Ovary (tissue), 3 donors: ENCODE data around the gene YRDC.

Experiments used
- EP300 ChIP-seq: sonication (generic); formaldehyde crosslinking; IDR thresholded peaks from one replicate; pipeline ENCODE4 v1.6.1; 2017; ENCODE audit warnings: antibody characterized with exemption
- POLR2A ChIP-seq: fragments of 450-650 bp; IDR thresholded peaks from one replicate; pipeline ENCODE4 v1.6.1; 2017; ENCODE audit warnings: antibody characterized with exemption, mild to moderate bottlenecking, moderate library complexity
- TF ChIP-seq, protein P1 (sequence below), 3 donors: fragments of 450-650 bp in 2 of 3; fragments of 200-600 bp in 1 of 3; IDR thresholded peaks; one replicate each; pipeline versions ENCODE4 v1.5.1 to v1.8.0; 2016 to 2022; ENCODE audit warnings: antibody characterized with exemption in 3 of 3, mild to moderate bottlenecking in 1 of 3
- donor health status: DM: no; HTN: no; CAD: no.

DNA sequence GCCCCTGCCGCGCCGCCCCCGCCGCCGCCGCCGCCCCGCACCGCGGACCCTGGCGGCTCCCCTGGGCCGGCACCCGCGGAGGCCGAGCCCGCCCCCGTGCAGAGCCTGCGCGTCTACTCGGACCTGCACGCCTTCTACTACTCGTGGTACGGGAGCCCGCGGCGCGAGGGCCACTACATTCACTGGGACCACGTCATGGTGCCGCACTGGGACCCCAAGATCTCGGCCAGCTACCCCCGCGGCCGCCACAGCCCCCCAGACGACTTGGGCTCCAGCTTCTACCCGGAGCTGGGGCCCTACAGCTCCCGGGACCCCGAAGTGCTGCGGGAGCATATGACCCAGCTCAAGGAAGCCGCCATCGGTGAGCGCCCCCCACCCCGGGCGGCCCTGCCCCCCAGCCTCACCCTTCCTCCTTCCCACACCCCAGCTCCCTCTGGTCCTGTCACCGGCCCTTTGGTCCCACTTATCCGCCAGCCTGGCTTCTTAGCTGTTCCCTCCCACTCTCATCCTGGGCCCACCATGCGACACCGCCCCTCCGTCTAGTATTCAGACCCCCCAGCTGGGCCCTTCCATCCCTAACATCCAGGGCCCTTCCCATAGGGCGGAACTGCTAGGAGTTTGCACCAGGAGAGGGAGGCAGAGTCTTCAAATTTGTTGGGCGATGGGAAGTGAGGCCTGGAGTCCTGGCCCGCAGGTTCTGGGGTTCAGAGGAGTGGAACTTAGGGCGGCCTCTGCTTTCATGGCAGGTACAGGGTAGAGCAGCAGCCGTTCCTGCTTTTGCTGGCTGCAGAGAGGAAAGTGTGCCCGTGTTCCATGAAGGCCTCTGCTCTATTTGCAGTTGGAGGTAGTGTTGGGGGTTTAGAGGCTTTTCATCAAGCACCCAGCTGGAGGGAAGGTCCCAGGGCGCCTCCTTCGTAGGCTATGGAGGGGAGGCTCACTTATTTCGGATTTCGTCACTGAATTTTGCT, 13.4 kb downstream of the YRDC start:
- TF ChIP-seq, protein P1, sequence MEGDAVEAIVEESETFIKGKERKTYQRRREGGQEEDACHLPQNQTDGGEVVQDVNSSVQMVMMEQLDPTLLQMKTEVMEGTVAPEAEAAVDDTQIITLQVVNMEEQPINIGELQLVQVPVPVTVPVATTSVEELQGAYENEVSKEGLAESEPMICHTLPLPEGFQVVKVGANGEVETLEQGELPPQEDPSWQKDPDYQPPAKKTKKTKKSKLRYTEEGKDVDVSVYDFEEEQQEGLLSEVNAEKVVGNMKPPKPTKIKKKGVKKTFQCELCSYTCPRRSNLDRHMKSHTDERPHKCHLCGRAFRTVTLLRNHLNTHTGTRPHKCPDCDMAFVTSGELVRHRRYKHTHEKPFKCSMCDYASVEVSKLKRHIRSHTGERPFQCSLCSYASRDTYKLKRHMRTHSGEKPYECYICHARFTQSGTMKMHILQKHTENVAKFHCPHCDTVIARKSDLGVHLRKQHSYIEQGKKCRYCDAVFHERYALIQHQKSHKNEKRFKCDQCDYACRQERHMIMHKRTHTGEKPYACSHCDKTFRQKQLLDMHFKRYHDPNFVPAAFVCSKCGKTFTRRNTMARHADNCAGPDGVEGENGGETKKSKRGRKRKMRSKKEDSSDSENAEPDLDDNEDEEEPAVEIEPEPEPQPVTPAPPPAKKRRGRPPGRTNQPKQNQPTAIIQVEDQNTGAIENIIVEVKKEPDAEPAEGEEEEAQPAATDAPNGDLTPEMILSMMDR (IDR thresholded peaks at IDR 0.05): no peak
- TF ChIP-seq POLR2A: no peak
- no peak for TF ChIP-seq EP300
